NCI-H2196 (cell line): Measurements from ENCODE around the gene C18orf54.
A peak's percentile ranks its signal among the peaks of the same experiment; 100 is the strongest.
"Not testable (repeated sequence)": the region's sequence is repeated elsewhere in the genome, so short reads cannot be mapped to it uniquely, and the experiment has no call there.

Experiments
- DNase-seq: peaks from one replicate; lab custom pipeline; 2025; ENCODE audit not compliant: unreplicated experiment; lab: John Stamatoyannopoulos, UW

Gene C18orf54

DNA sequence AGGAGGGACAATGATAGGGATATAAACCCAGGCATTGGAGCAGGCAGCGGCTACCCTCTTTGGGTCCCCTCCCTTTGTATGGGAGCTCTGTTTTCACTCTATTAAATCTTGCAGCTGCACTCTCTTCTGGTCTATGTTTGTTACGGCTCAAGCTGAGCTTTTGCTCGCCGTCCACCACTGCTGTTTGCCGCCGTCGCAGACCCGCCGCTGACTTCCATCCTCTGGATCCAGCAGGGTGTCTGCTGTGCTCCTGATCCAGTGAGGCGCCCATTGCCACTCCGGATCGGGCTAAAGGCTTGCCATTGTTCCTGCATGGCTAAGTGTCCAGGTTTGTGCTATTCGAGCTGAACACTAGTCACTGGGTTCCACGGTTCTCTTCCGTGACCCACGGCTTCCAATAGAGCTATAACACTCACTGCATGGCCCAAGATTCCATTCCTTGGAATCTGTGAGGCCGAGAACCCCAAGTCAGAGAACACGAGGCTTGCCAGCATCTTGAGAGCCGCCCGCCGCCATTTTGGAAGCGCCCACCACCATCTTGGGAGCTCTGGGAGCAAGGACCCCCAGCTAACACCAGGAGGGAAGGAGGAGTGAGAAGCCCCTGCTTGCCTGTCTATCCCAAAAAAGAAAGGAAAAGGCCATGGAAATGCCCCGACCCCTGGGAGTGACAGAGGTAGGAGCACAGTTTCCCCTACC is 29.2 kb downstream of the C18orf54 start:
- DNase-seq = not testable (repeated sequence)

DNA sequence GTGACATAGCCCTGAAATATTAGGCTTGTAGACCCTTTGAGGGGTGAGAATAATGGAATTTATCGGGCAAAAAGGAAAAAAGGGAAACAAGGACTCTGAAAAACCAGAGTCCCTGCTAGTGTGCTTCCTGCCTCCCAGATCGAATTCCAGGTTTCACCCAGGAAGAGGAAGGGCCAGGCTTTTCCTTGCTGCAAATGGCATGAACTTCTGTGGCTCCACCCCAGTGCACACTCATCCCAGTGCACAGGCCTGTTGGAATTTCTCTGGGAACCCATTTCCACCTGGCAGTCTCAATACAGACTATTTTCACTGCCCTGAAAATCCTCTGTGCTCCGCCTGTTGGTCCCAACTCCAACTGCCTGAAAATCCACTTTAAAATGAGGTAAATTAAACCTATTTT is 29.9 kb downstream of the C18orf54 start:
- no peak for DNase-seq

DNA sequence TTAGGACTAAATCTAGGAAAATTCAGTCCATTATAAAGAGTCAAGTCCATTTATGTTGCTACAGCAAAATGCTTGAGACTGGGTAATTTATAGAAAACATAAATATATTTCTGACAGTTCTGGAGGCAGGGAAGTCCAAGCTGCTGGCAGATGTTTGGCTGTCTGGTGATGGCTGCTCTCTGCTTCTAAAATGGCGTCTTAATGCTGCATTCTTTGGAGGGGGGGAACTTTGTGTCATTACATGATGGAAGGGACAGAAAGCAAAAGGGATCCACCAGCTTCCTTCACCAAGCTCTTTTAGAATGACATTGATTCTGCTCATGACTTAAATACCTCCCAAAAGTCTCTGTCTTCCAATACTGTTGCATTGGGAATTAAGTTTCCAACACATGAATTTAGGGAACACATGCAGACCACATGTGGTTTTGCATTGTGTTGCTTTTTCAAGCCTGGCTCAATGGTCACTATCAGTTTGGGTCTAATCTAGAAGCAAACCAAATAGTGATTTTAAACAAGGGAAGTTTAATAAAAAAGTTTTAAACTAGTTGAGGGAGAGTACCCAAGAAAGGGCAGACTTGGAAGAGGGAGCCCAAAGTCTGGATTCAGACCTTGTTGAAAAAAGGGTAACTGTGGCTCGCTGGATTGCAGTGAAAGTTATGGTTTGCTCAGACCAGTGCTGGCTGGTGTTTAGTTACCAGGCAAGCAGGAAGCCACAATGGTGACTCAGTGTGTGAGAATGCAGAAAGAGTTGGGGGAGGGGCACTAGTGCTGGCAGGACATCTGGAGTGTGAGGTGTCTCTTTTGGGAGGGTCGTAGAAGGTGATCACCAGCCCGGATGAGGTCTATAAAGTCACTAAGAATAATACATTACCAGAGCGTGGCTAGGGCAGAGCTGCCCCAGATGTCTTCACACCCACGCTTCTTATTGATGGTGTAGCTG is 30.8 kb downstream of the C18orf54 start:
- no peak for DNase-seq

DNA sequence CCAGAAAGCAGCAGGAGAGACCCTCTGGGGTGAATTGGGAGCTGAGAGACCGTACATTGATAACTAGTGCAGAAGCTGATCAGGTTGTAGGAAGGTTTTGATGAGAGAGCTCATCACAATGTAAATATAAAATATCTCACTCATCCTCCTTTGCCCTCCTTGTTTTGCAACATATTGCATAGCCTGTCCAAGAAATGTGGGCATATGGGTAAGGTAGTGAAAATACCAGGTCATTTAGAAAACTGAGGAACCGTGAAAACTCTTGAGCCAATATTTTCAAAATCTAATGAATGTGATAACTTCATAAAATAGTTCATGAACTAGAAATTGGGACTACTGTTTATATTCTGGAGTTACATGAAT is 31.4 kb downstream of the C18orf54 start:
- no peak for DNase-seq

DNA sequence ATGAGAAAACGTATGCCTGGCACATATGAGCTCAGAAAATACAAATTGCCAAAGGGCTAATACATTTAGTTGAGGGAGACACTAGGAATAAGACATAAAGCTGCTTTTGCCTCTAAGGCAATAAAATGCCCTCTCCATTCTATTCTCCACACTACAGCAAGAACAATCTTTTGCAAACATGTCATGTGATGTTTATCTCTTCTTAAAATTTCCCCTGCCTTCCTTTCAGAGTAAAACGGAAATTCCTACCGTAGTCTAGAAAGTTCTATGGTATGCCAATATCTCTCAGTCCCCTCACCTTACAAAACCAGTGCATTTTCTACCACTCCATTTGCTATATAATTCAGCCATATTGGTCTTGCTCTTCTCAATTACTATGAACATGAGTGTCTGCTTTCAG is 33.1 kb downstream of the C18orf54 start:
- no peak for DNase-seq

DNA sequence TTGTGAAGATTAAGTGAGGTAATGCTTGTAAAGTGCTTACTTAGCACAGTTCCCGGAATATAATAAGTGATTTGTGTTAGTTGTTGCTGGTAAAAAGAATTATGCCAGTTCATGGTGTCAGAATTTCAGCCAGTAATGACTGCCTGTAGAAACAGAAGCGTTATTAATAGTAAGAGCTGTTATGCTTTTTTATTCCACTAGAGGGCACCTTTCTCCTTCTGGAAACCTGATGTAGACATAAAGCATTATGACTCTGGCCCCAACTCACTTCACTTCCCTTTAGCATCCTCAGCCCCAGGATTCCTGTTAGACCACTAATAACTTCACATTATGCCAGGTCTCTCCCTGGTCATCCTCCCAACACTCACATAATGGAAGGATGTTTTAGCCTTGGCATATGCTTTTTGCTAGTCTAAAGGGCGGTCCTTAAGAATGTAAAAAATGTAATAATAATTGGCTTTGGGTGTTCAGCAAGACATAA is 34.9 kb downstream of the C18orf54 start:
- DNase-seq = peak; percentile 82

DNA sequence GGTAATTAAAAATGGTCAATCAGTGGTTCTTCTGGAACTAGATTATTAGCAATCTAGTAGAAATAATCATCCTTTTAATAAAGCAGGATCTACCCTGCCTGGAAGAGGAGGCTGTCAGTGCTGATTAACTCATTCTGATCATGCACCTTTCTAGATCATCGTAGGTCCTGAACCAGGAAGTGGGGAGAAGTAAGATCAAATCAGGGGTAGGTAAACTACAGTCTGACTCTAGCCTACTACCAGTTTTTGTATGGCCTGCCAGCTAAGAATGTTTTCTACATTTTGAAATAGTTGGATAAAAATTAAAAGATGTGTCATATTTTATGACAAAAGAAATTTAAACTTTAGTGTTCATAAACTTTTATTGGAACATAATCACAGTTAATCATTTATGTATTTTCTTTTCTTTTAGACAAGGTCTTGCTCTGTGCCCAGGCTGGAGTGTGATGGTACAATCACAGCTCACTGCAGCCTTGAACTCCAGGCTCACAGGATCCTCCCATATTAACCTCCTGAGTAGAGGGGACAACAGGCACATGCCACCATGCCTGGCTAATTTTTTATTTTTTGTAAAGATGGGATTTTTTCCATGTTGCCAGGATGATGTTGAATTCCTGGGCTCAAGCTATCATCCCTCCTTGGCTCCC is 36.1 kb downstream of the C18orf54 start:
- DNase-seq = no peak

DNA sequence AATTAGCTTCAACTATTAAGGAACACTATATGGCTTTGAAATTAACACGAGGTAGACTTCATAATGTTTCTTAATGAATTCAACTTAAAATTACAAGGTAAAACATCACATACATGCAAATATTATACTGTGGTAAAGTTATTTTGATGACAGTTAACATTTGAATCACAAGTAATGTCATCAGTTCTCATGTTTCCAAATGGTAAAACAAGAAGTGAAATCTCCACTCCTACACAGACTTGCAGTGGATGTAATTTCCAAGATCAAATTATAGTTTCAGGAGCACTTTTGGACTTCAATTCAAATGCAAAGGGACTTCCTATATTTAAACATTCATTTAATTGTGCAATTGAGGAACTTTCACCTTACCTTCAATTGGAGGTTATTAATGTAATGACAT is 39.1 kb downstream of the C18orf54 start:
- DNase-seq = no peak

DNA sequence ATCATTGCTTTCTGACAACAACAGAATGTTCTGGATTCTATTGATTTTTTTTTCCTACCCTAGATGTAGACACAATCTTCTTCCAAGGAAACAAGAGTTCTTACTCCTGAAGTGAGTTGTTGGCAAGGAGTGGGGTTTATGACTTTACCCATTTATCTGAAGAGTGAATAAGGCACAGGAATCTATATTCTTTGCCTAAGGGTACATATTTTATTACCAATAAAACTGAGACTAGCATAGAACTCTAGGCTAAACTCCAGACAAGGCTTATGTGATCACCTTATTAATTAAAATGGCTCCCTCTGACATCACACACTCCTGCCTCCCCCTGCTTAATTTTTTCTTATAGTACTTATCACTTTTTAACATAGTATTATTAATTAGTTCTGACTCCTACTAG is 47.6 kb downstream of the C18orf54 start:
- no peak for DNase-seq

DNA sequence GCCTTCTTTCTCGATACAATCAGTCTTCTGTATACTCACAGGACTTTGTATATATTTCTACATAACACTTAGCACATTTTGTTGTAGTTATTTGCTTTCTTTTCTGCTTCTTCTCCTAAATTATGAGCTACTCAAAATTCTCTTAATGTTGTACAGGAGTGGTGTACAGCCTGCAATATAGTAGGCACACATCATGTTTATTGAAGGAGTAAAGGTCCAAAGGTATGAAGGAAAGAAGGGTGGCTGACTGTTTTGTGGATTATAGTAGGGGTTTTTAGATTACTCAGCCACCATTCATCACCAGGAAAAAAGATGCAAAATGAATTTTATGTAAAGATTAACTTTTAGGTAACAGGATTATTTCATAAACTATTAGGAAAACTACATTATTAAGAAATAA is 54.1 kb downstream of the C18orf54 start:
- DNase-seq = no peak

DNA sequence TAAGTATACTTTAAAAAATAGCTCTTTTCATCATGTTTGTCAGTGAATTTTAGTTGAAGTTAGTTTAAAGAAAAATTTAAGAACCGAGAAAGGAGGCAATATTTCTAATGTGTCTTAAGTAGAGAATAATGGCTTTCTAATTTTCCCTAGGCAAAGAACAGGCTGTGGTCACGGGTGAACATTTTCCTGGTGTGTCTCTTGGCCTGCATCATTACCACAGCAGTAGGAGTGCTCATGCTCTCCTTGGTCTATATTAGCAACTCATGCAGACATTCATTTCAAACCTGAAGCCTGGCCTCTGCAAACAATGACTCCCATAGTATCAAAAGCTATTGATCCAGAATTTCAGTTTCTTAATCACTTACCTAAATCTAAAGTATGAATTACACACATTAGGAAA is 57.4 kb downstream of the C18orf54 start:
- no peak for DNase-seq

DNA sequence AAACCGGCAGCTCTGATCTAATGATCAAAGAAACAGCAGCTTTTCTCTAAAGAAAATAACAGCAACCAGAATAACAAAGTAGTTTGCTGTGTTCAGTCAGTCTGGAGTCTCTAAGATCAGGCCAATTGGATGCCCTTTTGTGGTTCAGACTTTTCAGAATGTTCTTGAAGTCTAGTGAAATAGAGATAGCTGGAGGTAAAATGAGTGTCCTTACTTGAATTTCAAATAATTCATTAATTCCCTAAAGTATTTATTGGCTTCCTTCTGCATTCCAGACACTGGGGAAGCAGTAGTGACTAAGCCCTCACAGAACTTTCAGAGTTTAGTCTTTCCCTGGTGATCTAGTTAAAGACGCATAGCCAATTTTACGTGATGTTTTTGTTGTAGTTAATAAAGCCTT is 58.7 kb downstream of the C18orf54 start:
- no peak for DNase-seq

DNA sequence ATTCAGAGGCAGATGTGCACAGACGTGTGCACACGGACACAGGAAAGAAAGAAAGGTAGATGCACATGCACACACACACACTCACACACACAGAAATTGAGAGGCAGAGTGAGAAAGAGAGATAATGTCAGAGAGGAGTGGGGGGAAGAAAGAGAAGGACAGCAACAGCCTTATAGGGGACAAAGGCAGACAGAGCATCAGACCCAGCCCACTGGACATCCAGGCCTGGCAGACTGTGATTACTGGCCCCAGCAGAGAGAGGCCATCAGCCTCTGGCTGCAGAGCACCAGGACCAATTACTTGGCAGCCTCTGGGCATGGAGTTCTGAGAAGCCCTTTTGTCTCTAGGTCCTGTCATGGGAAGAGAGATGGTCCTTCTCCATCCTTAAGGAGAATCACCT is 66.1 kb downstream of the C18orf54 start:
- DNase-seq = no peak

DNA sequence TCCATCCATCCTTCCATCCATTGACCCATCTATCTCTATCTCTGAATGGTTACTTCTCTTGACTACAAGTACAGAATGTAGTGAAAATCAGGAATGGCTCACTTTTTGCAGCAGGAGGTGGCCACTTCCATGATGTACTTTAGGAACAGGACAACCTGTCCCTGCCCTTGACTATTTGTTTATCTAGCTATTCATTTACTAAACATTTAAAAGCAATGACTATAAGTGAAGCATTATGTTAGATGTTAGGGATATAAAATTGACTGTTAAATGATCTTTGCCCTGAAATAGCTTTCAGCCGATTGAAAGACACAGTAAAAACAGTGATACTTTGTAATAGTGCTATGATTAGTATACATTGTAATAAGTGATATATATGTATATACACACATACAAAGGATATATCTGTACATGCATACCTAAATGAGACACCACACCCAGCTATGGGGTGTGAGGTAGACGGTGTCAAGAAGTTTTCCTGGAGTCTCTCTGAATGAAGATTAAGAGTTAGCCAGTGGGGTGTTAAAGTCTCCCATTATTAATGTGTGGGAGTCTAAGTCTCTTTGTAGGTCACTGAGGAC is 68.5 kb downstream of the C18orf54 start:
- DNase-seq = no peak
